HepG2 (cell line): ENCODE measurements around the gene STX2. TPM values are rescaled to one million over a fixed set of nuclear protein-coding genes. Genes with fewer than 3 reads are reported as not detected.
A peak's percentile ranks its signal among the peaks of the same experiment; 100 is the strongest.

Source experiments
- AFF4 ChIP-seq: sonication (generic); formaldehyde crosslinking; IDR thresholded peaks from 2 replicates; pipeline ENCODE4 v1.4.0; 2020; ENCODE audit warnings: missing genetic modification reagents
- EHMT2 ChIP-seq: fragments of 200-600 bp; sonication (generic); IDR thresholded peaks from 2 replicates; pipeline ENCODE4 v1.7.0; 2017; ENCODE audit warnings: antibody characterized with exemption, low read depth, low read length, borderline replicate concordance
- ELF3 ChIP-seq: IDR thresholded peaks from 2 replicates; pipeline ENCODE4 v1.6.1; 2016; ENCODE audit warnings: missing genetic modification reagents, missing compliant biosample characterization
- GPN1 ChIP-seq: sonication (generic); formaldehyde crosslinking; IDR thresholded peaks from 2 replicates; pipeline ENCODE4 v1.5.1; 2020; ENCODE audit warnings: missing genetic modification reagents, borderline replicate concordance
- HES4 ChIP-seq: sonication (generic); formaldehyde crosslinking; IDR thresholded peaks from 2 replicates; pipeline ENCODE4 v1.9.0; 2021; ENCODE audit warnings: mild to moderate bottlenecking, missing genetic modification reagents, borderline replicate concordance
- ISL2 ChIP-seq: sonication (generic); formaldehyde crosslinking; IDR thresholded peaks from 2 replicates; pipeline ENCODE4 v1.5.0; 2020; ENCODE audit warnings: missing genetic modification reagents
- MAF1 ChIP-seq: sonication (generic); formaldehyde crosslinking; IDR thresholded peaks from 2 replicates; pipeline ENCODE4 v1.5.0; 2020; ENCODE audit warnings: missing genetic modification reagents, borderline replicate concordance
- MXD1 ChIP-seq: sonication (generic); formaldehyde crosslinking; IDR thresholded peaks from 2 replicates; pipeline ENCODE4 v1.4.0; 2020; ENCODE audit warnings: mild to moderate bottlenecking, missing genetic modification reagents
- RORA ChIP-seq: sonication (generic); formaldehyde crosslinking; IDR thresholded peaks from 2 replicates; pipeline ENCODE4 v1.5.0; 2020; ENCODE audit warnings: mild to moderate bottlenecking, missing genetic modification reagents, moderate library complexity
- SNAPC5 ChIP-seq: sonication (generic); formaldehyde crosslinking; IDR thresholded peaks from 2 replicates; pipeline ENCODE4 v1.8.1; 2023; ENCODE audit warnings: mild to moderate bottlenecking, missing genetic modification reagents, borderline replicate concordance
- ZNF160 ChIP-seq: sonication (generic); formaldehyde crosslinking; IDR thresholded peaks from 2 replicates; pipeline ENCODE4 v1.8.0; 2022; ENCODE audit warnings: mild to moderate bottlenecking, inconsistent platforms, missing genetic modification reagents
- polyA plus RNA-seq, 8 experiments: library from polyadenylated mRNA; depleted of rRNA in 3 of 8; stranded (reverse) in 7 of 8; unstranded in 1 of 8; fragments of >200 nt; fragmentation: Illumina TruSeq in 4 of 8; extraction: Trizol in 4 of 8; gene quantifications; 2 replicates each; pipeline versions ENCODE4 v1.2.1 to v1.2.3, GENCODE V29; 2011 to 2016; ENCODE audit warnings: low read depth in 4 of 8, missing spikeins in 1 of 8, mixed read lengths in 1 of 8; ENCODE audit not compliant: insufficient read depth in 1 of 8
- total RNA-seq, 5 experiments: library from RNA; depleted of rRNA; stranded (reverse); fragments of >200 nt; fragmentation: Illumina TruSeq; extraction: Trizol; gene quantifications; 2 replicates each; pipeline ENCODE4 v1.2.3, GENCODE V29; 2016; ENCODE audit warnings: low read depth in 1 of 5
- TF ChIP-seq, protein P1 (sequence below): sonication (generic); formaldehyde crosslinking; IDR thresholded peaks from 2 replicates; pipeline ENCODE4 v1.5.1; 2020; ENCODE audit warnings: mild to moderate bottlenecking, missing genetic modification reagents, moderate library complexity
- TF ChIP-seq, protein P2 (sequence below): sonication (generic); formaldehyde crosslinking; IDR thresholded peaks from 2 replicates; pipeline ENCODE4 v1.5.0; 2020; ENCODE audit warnings: missing genetic modification reagents

The STX2 gene
- total and polyA plus RNA-seq, 2 of the 13 experiments (the other 11 are each of a cell fraction or from before 2014, with no cell fraction given), result 13.4 to 25.1 TPM

GRCh38 chr12:130754234-130754901, 84.7 kb downstream of the STX2 start (continued):
- TF ChIP-seq, protein P1, sequence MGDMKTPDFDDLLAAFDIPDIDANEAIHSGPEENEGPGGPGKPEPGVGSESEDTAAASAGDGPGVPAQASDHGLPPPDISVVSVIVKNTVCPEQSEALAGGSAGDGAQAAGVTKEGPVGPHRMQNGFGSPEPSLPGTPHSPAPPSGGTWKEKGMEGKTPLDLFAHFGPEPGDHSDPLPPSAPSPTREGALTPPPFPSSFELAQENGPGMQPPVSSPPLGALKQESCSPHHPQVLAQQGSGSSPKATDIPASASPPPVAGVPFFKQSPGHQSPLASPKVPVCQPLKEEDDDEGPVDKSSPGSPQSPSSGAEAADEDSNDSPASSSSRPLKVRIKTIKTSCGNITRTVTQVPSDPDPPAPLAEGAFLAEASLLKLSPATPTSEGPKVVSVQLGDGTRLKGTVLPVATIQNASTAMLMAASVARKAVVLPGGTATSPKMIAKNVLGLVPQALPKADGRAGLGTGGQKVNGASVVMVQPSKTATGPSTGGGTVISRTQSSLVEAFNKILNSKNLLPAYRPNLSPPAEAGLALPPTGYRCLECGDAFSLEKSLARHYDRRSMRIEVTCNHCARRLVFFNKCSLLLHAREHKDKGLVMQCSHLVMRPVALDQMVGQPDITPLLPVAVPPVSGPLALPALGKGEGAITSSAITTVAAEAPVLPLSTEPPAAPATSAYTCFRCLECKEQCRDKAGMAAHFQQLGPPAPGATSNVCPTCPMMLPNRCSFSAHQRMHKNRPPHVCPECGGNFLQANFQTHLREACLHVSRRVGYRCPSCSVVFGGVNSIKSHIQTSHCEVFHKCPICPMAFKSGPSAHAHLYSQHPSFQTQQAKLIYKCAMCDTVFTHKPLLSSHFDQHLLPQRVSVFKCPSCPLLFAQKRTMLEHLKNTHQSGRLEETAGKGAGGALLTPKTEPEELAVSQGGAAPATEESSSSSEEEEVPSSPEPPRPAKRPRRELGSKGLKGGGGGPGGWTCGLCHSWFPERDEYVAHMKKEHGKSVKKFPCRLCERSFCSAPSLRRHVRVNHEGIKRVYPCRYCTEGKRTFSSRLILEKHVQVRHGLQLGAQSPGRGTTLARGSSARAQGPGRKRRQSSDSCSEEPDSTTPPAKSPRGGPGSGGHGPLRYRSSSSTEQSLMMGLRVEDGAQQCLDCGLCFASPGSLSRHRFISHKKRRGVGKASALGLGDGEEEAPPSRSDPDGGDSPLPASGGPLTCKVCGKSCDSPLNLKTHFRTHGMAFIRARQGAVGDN (CRISPR knock-in tag), result no peak
- TF ChIP-seq SNAPC5 (CRISPR knock-in tag) (no peak), ISL2 (CRISPR knock-in tag) (no peak), ELF3 (CRISPR knock-in tag) (0 out of 2 replicates have a peak, but pooled peaks have one; percentile 33), RORA (CRISPR knock-in tag) (no peak), MXD1 (CRISPR knock-in tag) (no peak), HES4 (CRISPR knock-in tag) (no peak), MAF1 (CRISPR knock-in tag) (no peak), AFF4 (CRISPR knock-in tag) (no peak), EHMT2 (0 out of 2 replicates have a peak, but pooled peaks have one; percentile 27), GPN1 (CRISPR knock-in tag) (no peak), ZNF160 (CRISPR knock-in tag) (no peak)
- TF ChIP-seq, protein P2, sequence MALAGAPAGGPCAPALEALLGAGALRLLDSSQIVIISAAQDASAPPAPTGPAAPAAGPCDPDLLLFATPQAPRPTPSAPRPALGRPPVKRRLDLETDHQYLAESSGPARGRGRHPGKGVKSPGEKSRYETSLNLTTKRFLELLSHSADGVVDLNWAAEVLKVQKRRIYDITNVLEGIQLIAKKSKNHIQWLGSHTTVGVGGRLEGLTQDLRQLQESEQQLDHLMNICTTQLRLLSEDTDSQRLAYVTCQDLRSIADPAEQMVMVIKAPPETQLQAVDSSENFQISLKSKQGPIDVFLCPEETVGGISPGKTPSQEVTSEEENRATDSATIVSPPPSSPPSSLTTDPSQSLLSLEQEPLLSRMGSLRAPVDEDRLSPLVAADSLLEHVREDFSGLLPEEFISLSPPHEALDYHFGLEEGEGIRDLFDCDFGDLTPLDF (CRISPR knock-in tag), result no peak
